GM12878 (cell line): ENCODE results near the gene PDZD11.

Source experiments
- CHD2 ChIP-seq: IDR thresholded peaks from 2 replicates; pipeline ENCODE4 v1.6.1; 2011; ENCODE audit warnings: low read depth, low read length, improper control_type of control experiment, borderline replicate concordance
- MTA3 ChIP-seq: IDR thresholded peaks from 2 replicates; pipeline ENCODE4 v1.6.1; 2012; ENCODE audit warnings: low read length, inconsistent platforms, borderline replicate concordance
- POLR2A ChIP-seq: IDR thresholded peaks from 2 replicates; pipeline ENCODE4 v1.6.1; 2011; ENCODE audit warnings: low read depth, mild to moderate bottlenecking, low read length
- TF ChIP-seq, protein P1 (sequence below), 3 experiments: IDR thresholded peaks in 2 of 3; conservative IDR thresholded peaks in 1 of 3; 2 replicates each; pipeline ENCODE4 v1.5.1; 2011; ENCODE audit warnings: low read depth in 3 of 3, low read length in 3 of 3, mild to moderate bottlenecking in 3 of 3, control low read depth in 2 of 3, moderate library complexity in 2 of 3, inconsistent platforms in 1 of 3, mixed read lengths in 1 of 3; ENCODE audit not compliant: control insufficient read depth in 2 of 3, insufficient read depth in 1 of 3; ENCODE audit errors: extremely low read depth in 1 of 3

DNA sequence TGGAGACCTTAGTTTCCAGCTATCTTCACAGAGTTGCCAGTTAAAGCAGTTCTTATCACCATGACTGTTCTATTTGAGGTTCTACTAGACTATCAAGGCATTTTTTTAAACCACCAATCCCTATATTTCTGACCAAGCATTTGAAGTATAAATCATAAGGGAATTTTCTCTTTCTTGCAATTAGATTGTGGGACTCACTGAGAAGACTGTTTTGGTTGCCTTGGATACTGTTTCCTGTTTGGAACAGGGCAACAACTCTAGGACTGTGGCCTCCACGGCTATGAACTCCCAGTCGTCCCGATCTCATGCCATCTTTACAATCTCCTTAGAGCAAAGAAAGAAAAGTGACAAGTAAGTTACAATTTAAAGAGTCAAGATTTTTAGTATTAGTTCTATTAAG lies 12.0 kb upstream of the PDZD11 start:
- TF ChIP-seq POLR2A (no peak), MTA3 (no peak), CHD2 (no peak)
- TF ChIP-seq, protein P1, sequence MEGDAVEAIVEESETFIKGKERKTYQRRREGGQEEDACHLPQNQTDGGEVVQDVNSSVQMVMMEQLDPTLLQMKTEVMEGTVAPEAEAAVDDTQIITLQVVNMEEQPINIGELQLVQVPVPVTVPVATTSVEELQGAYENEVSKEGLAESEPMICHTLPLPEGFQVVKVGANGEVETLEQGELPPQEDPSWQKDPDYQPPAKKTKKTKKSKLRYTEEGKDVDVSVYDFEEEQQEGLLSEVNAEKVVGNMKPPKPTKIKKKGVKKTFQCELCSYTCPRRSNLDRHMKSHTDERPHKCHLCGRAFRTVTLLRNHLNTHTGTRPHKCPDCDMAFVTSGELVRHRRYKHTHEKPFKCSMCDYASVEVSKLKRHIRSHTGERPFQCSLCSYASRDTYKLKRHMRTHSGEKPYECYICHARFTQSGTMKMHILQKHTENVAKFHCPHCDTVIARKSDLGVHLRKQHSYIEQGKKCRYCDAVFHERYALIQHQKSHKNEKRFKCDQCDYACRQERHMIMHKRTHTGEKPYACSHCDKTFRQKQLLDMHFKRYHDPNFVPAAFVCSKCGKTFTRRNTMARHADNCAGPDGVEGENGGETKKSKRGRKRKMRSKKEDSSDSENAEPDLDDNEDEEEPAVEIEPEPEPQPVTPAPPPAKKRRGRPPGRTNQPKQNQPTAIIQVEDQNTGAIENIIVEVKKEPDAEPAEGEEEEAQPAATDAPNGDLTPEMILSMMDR (IDR thresholded peaks at IDR 0.05 in 2 of 3, conservative IDR thresholded peaks at IDR 0.05 in 1 of 3; ENCODE audit: control insufficient read depth in 2 of 3, extremely low read depth in 1 of 3, insufficient read depth in 1 of 3, low read depth in 3 of 3, low read length in 3 of 3) = no peak
